Stimulated activated naive CD8-positive, alpha-beta T cell treated with anti-CD3 and anti-CD28 coated beads, Interleukin-15, Interleukin-2, amounts not matched to agents 100 ng/mL and 50 ng/mL, for 24 hours (primary cell): ENCODE measurements around the gene ASB1.
A peak's percentile ranks its signal among the peaks of the same experiment; 100 is the strongest.

Experiments
- H3K27ac Mint-ChIP-seq: one replicate; pipeline ENCODE4 v1.8.0; 2021; ENCODE audit warnings: mild to moderate bottlenecking, mixed read lengths
- H3K27me3 Mint-ChIP-seq: one replicate; pipeline ENCODE4 v1.8.0; 2021; ENCODE audit warnings: mixed read lengths
- H3K36me3 Mint-ChIP-seq: one replicate; pipeline ENCODE4 v1.8.0; 2021; ENCODE audit warnings: low read depth, mixed read lengths
- H3K4me1 Mint-ChIP-seq: one replicate; pipeline ENCODE4 v1.8.0; 2021; ENCODE audit warnings: low read depth, mixed read lengths
- H3K4me3 Mint-ChIP-seq: one replicate; pipeline ENCODE4 v1.8.0; 2021; ENCODE audit warnings: mild to moderate bottlenecking, mixed read lengths
- H3K9me3 Mint-ChIP-seq: one replicate; pipeline ENCODE4 v1.8.0; 2021; ENCODE audit warnings: mixed read lengths

ASB1 gene

GRCh38 chr2:238461051-238461450 lies 34.3 kb downstream of the ASB1 start:
- Mint-ChIP-seq H3K4me1 (no peaks in the 10 kb centered on the region), H3K27me3 (no peaks in the 10 kb centered on the region), H3K36me3 (no peaks in the 10 kb centered on the region), H3K4me3 (no peak overlapping the region), H3K9me3 (peaks cover 6% of the 10 kb centered on the region), H3K27ac (peak overlapping the region; percentile 45)

GRCh38 chr2:238461491-238461890 lies 34.8 kb downstream of the ASB1 start:
- Mint-ChIP-seq H3K9me3 (peaks cover 4% of the 10 kb centered on the region), H3K4me1 (no peaks in the 10 kb centered on the region), H3K27ac (no peak overlapping the region), H3K27me3 (no peaks in the 10 kb centered on the region), H3K4me3 (no peak overlapping the region), H3K36me3 (no peaks in the 10 kb centered on the region)

GRCh38 chr2:238461916-238462315 lies 35.2 kb downstream of the ASB1 start:
- Mint-ChIP-seq H3K36me3 (no peaks in the 10 kb centered on the region), H3K27me3 (no peaks in the 10 kb centered on the region), H3K27ac (no peak overlapping the region), H3K4me3 (no peak overlapping the region), H3K9me3 (no peaks in the 10 kb centered on the region), H3K4me1 (no peaks in the 10 kb centered on the region)

- H3K27me3 Mint-ChIP-seq, result no peaks in the 10 kb centered on the region
- no peak overlapping the region for H3K4me3 Mint-ChIP-seq
- no peak overlapping the region for H3K27ac Mint-ChIP-seq
- no peaks in the 10 kb centered on the region for H3K9me3 Mint-ChIP-seq
- no peaks in the 10 kb centered on the region for H3K36me3 Mint-ChIP-seq
- H3K4me1 Mint-ChIP-seq, result no peaks in the 10 kb centered on the region
Measured at GRCh38 chr2:238462782-238463396, 36.2 kb downstream of the ASB1 start.

GRCh38 chr2:238464389-238464788 lies 37.7 kb downstream of the ASB1 start:
- Mint-ChIP-seq H3K4me1 (no peaks in the 10 kb centered on the region), H3K36me3 (peaks cover 6% of the 10 kb centered on the region), H3K9me3 (peaks cover 6% of the 10 kb centered on the region), H3K27me3 (no peaks in the 10 kb centered on the region), H3K4me3 (no peak overlapping the region), H3K27ac (no peak overlapping the region)

- H3K27ac Mint-ChIP-seq, result no peak overlapping the region
- peaks cover 10% of the 10 kb centered on the region for H3K9me3 Mint-ChIP-seq
- H3K4me3 Mint-ChIP-seq, result no peak overlapping the region
- H3K27me3 Mint-ChIP-seq, result no peaks in the 10 kb centered on the region
- H3K36me3 Mint-ChIP-seq, result peaks cover 9% of the 10 kb centered on the region
- no peaks in the 10 kb centered on the region for H3K4me1 Mint-ChIP-seq
Measured at GRCh38 chr2:238465487-238466242, 38.9 kb downstream of the ASB1 start.

- Mint-ChIP-seq H3K27ac (no peak overlapping the region), H3K4me1 (no peaks in the 10 kb centered on the region), H3K9me3 (peaks cover 10% of the 10 kb centered on the region), H3K27me3 (no peaks in the 10 kb centered on the region), H3K36me3 (peaks cover 9% of the 10 kb centered on the region), H3K4me3 (no peak overlapping the region)
Measured at GRCh38 chr2:238466243-238466756, 39.6 kb downstream of the ASB1 start.

- no peak overlapping the region for H3K4me3 Mint-ChIP-seq
- H3K9me3 Mint-ChIP-seq, result peaks cover 15% of the 10 kb centered on the region
- H3K4me1 Mint-ChIP-seq, result no peaks in the 10 kb centered on the region
- H3K36me3 Mint-ChIP-seq, result peaks cover 10% of the 10 kb centered on the region
- no peaks in the 10 kb centered on the region for H3K27me3 Mint-ChIP-seq
- no peak overlapping the region for H3K27ac Mint-ChIP-seq
Measured at GRCh38 chr2:238467062-238467461, 40.3 kb downstream of the ASB1 start.

GRCh38 chr2:238467792-238468191 lies 41.1 kb downstream of the ASB1 start:
- peaks cover 22% of the 10 kb centered on the region for H3K9me3 Mint-ChIP-seq
- H3K27ac Mint-ChIP-seq, result no peak overlapping the region
- no peak overlapping the region for H3K4me3 Mint-ChIP-seq
- H3K4me1 Mint-ChIP-seq, result no peaks in the 10 kb centered on the region
- peaks cover 16% of the 10 kb centered on the region for H3K36me3 Mint-ChIP-seq
- H3K27me3 Mint-ChIP-seq, result no peaks in the 10 kb centered on the region

- H3K27ac Mint-ChIP-seq, result no peak overlapping the region
- no peaks in the 10 kb centered on the region for H3K27me3 Mint-ChIP-seq
- no peak overlapping the region for H3K4me3 Mint-ChIP-seq
- peaks cover 16% of the 10 kb centered on the region for H3K36me3 Mint-ChIP-seq
- no peaks in the 10 kb centered on the region for H3K4me1 Mint-ChIP-seq
- peaks cover 27% of the 10 kb centered on the region for H3K9me3 Mint-ChIP-seq
Measured at GRCh38 chr2:238469155-238469554, 42.4 kb downstream of the ASB1 start.

- H3K36me3 Mint-ChIP-seq, result peaks cover 16% of the 10 kb centered on the region
- H3K9me3 Mint-ChIP-seq, result peaks cover 38% of the 10 kb centered on the region
- H3K27me3 Mint-ChIP-seq, result no peaks in the 10 kb centered on the region
- no peak overlapping the region for H3K27ac Mint-ChIP-seq
- no peak overlapping the region for H3K4me3 Mint-ChIP-seq
- H3K4me1 Mint-ChIP-seq, result no peaks in the 10 kb centered on the region
Measured at GRCh38 chr2:238473014-238473413, 46.3 kb downstream of the ASB1 start.

- Mint-ChIP-seq H3K4me3 (no peak overlapping the region), H3K27me3 (no peaks in the 10 kb centered on the region), H3K27ac (no peak overlapping the region), H3K4me1 (no peaks in the 10 kb centered on the region), H3K9me3 (peaks cover 43% of the 10 kb centered on the region), H3K36me3 (peaks cover 20% of the 10 kb centered on the region)
Measured at GRCh38 chr2:238473523-238473922, 46.8 kb downstream of the ASB1 start.

- H3K4me1 Mint-ChIP-seq, result no peaks in the 10 kb centered on the region
- no peak overlapping the region for H3K27ac Mint-ChIP-seq
- H3K9me3 Mint-ChIP-seq, result peaks cover 41% of the 10 kb centered on the region
- H3K27me3 Mint-ChIP-seq, result no peaks in the 10 kb centered on the region
- H3K4me3 Mint-ChIP-seq, result no peak overlapping the region
- H3K36me3 Mint-ChIP-seq, result peaks cover 11% of the 10 kb centered on the region
Measured at GRCh38 chr2:238475034-238475433, 48.3 kb downstream of the ASB1 start.

GRCh38 chr2:238475566-238475965 lies 48.8 kb downstream of the ASB1 start:
- no peaks in the 10 kb centered on the region for H3K4me1 Mint-ChIP-seq
- H3K36me3 Mint-ChIP-seq, result peaks cover 11% of the 10 kb centered on the region
- no peak overlapping the region for H3K27ac Mint-ChIP-seq
- H3K27me3 Mint-ChIP-seq, result no peaks in the 10 kb centered on the region
- H3K9me3 Mint-ChIP-seq, result peaks cover 44% of the 10 kb centered on the region
- no peak overlapping the region for H3K4me3 Mint-ChIP-seq

- Mint-ChIP-seq H3K9me3 (peaks cover 45% of the 10 kb centered on the region), H3K27ac (no peak overlapping the region), H3K4me1 (no peaks in the 10 kb centered on the region), H3K27me3 (no peaks in the 10 kb centered on the region), H3K36me3 (peaks cover 11% of the 10 kb centered on the region), H3K4me3 (no peak overlapping the region)
Measured at GRCh38 chr2:238476258-238476657, 49.5 kb downstream of the ASB1 start.
